ENCODE measurements around the gene SLC5A12. TPM values are rescaled to one million over a fixed set of nuclear protein-coding genes. Genes with fewer than 3 reads are reported as not detected.

The SLC5A12 gene
- total RNA-seq, 1 experiment from 2014 or later, result not detected

- Histone ChIP-seq H3K27ac (ENCODE audit: low read length) (no peak overlapping the region), H3K27me3 (ENCODE audit: control insufficient read depth, insufficient read depth, low read length) (no peaks in the 10 kb centered on the region), H3K36me3 (ENCODE audit: control insufficient read depth, insufficient read depth, low read length) (no peaks in the 10 kb centered on the region), H3K4me1 (ENCODE audit: control insufficient read depth, insufficient read depth, low read length) (no peaks in the 10 kb centered on the region), H3K9me3 (ENCODE audit: control insufficient read depth, insufficient read depth, low read depth, low read length) (no peaks in the 10 kb centered on the region), H3K4me3 (ENCODE audit: low read depth in 2 of 2, low read length in 2 of 2) (no peak overlapping the region)
- intact Hi-C loops (cut with micrococcal nuclease; ENCODE audit: unreplicated experiment) (no loop called here), in situ Hi-C loops (cut with HindIII; ENCODE audit: low pct_unique_long_range_greater_than_20kb, low sequenced_read_pairs) (no loop called here)
- ChIA-PET CTCF (no interaction called here), POLR2A (no interaction called here)
- no peak for DNase-seq (ENCODE audit: low read depth, low spot score)
- BruUV-seq (replicated peaks), result no TSS peak
- no peak for ATAC-seq
- TF ChIP-seq POLR2AphosphoS5 (IDR thresholded peaks at IDR 0.05; ENCODE audit: low read depth, low read length) (no peak), SIN3A (IDR thresholded peaks at IDR 0.05; ENCODE audit: borderline replicate concordance, insufficient read depth, low read depth, low read length) (no peak)
Measured at GRCh38 chr11:26704249-26704648, 17.6 kb downstream of the SLC5A12 start.

GRCh38 chr11:26703411-26704191 lies 18.3 kb downstream of the SLC5A12 start:
- Histone ChIP-seq H3K27ac (ENCODE audit: low read length) (no peak overlapping the region), H3K27me3 (ENCODE audit: control insufficient read depth, insufficient read depth, low read length) (no peaks in the 10 kb centered on the region), H3K4me1 (ENCODE audit: control insufficient read depth, insufficient read depth, low read length) (no peaks in the 10 kb centered on the region), H3K9me3 (ENCODE audit: control insufficient read depth, insufficient read depth, low read depth, low read length) (no peaks in the 10 kb centered on the region), H3K36me3 (ENCODE audit: control insufficient read depth, insufficient read depth, low read length) (no peaks in the 10 kb centered on the region), H3K4me3 (ENCODE audit: low read depth in 2 of 2, low read length in 2 of 2) (no peak overlapping the region)
- no TSS peak for BruUV-seq (replicated peaks)
- intact Hi-C loops (cut with micrococcal nuclease; ENCODE audit: unreplicated experiment), result no loop called here
- no peak for TF ChIP-seq POLR2AphosphoS5 (IDR thresholded peaks at IDR 0.05; ENCODE audit: low read depth, low read length)
- ChIA-PET CTCF (no interaction called here), POLR2A (no interaction called here)
- ATAC-seq (no peak), DNase-seq (ENCODE audit: low read depth, low spot score) (no peak)
- in situ Hi-C loops (cut with HindIII; ENCODE audit: low pct_unique_long_range_greater_than_20kb, low sequenced_read_pairs), result no loop called here

- no peak overlapping the region for H3K27ac ChIP-seq (ENCODE audit: low read length)
- no peaks in the 10 kb centered on the region for H3K9me3 ChIP-seq (ENCODE audit: control insufficient read depth, insufficient read depth, low read depth, low read length)
- no peaks in the 10 kb centered on the region for H3K36me3 ChIP-seq (ENCODE audit: control insufficient read depth, insufficient read depth, low read length)
- H3K4me3 ChIP-seq (ENCODE audit: low read depth in 2 of 2, low read length in 2 of 2), result no peak overlapping the region
- no TSS peak for BruUV-seq (replicated peaks)
- in situ Hi-C loops (cut with HindIII; ENCODE audit: low pct_unique_long_range_greater_than_20kb, low sequenced_read_pairs), result no loop called here
- no peaks in the 10 kb centered on the region for H3K4me1 ChIP-seq (ENCODE audit: control insufficient read depth, insufficient read depth, low read length)
- DNase-seq (ENCODE audit: low read depth, low spot score), result no peak
- intact Hi-C loops (cut with micrococcal nuclease; ENCODE audit: unreplicated experiment), result no loop called here
- TF ChIP-seq TCF7L2 (IDR thresholded peaks at IDR 0.05; ENCODE audit: low read depth, low read length), result no peak
- TF ChIP-seq, protein P1, sequence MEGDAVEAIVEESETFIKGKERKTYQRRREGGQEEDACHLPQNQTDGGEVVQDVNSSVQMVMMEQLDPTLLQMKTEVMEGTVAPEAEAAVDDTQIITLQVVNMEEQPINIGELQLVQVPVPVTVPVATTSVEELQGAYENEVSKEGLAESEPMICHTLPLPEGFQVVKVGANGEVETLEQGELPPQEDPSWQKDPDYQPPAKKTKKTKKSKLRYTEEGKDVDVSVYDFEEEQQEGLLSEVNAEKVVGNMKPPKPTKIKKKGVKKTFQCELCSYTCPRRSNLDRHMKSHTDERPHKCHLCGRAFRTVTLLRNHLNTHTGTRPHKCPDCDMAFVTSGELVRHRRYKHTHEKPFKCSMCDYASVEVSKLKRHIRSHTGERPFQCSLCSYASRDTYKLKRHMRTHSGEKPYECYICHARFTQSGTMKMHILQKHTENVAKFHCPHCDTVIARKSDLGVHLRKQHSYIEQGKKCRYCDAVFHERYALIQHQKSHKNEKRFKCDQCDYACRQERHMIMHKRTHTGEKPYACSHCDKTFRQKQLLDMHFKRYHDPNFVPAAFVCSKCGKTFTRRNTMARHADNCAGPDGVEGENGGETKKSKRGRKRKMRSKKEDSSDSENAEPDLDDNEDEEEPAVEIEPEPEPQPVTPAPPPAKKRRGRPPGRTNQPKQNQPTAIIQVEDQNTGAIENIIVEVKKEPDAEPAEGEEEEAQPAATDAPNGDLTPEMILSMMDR (IDR thresholded peaks at IDR 0.05), result no peak
- TF ChIP-seq POLR2AphosphoS5 (IDR thresholded peaks at IDR 0.05; ENCODE audit: low read depth, low read length), result no peak
- no peak for TF ChIP-seq SIN3A (IDR thresholded peaks at IDR 0.05; ENCODE audit: borderline replicate concordance, insufficient read depth, low read depth, low read length)
- TF ChIP-seq, protein P2, sequence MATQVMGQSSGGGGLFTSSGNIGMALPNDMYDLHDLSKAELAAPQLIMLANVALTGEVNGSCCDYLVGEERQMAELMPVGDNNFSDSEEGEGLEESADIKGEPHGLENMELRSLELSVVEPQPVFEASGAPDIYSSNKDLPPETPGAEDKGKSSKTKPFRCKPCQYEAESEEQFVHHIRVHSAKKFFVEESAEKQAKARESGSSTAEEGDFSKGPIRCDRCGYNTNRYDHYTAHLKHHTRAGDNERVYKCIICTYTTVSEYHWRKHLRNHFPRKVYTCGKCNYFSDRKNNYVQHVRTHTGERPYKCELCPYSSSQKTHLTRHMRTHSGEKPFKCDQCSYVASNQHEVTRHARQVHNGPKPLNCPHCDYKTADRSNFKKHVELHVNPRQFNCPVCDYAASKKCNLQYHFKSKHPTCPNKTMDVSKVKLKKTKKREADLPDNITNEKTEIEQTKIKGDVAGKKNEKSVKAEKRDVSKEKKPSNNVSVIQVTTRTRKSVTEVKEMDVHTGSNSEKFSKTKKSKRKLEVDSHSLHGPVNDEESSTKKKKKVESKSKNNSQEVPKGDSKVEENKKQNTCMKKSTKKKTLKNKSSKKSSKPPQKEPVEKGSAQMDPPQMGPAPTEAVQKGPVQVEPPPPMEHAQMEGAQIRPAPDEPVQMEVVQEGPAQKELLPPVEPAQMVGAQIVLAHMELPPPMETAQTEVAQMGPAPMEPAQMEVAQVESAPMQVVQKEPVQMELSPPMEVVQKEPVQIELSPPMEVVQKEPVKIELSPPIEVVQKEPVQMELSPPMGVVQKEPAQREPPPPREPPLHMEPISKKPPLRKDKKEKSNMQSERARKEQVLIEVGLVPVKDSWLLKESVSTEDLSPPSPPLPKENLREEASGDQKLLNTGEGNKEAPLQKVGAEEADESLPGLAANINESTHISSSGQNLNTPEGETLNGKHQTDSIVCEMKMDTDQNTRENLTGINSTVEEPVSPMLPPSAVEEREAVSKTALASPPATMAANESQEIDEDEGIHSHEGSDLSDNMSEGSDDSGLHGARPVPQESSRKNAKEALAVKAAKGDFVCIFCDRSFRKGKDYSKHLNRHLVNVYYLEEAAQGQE (IDR thresholded peaks at IDR 0.05; ENCODE audit: insufficient read depth in 1 of 2, low read depth in 2 of 2, low read length in 1 of 2), result no peak
- ATAC-seq, result no peak
- H3K27me3 ChIP-seq (ENCODE audit: control insufficient read depth, insufficient read depth, low read length), result no peaks in the 10 kb centered on the region
- ChIA-PET CTCF (no interaction called here), POLR2A (no interaction called here)
Measured at GRCh38 chr11:26702406-26702805, 19.5 kb downstream of the SLC5A12 start.
